GM12873 (cell line): Measurements from ENCODE around the gene ZNF316.

Source experiments
- TF ChIP-seq, protein P1 (sequence below): IDR thresholded peaks from 2 replicates; pipeline ENCODE4 v1.5.1; 2012; ENCODE audit warnings: low read depth, mild to moderate bottlenecking, moderate library complexity, low read length, control low read depth; ENCODE audit not compliant: insufficient read depth; ENCODE audit errors: missing control alignments

Gene ZNF316

GRCh38 chr7:6680146-6680545 is 43.0 kb downstream of the ZNF316 start:
- TF ChIP-seq, protein P1, sequence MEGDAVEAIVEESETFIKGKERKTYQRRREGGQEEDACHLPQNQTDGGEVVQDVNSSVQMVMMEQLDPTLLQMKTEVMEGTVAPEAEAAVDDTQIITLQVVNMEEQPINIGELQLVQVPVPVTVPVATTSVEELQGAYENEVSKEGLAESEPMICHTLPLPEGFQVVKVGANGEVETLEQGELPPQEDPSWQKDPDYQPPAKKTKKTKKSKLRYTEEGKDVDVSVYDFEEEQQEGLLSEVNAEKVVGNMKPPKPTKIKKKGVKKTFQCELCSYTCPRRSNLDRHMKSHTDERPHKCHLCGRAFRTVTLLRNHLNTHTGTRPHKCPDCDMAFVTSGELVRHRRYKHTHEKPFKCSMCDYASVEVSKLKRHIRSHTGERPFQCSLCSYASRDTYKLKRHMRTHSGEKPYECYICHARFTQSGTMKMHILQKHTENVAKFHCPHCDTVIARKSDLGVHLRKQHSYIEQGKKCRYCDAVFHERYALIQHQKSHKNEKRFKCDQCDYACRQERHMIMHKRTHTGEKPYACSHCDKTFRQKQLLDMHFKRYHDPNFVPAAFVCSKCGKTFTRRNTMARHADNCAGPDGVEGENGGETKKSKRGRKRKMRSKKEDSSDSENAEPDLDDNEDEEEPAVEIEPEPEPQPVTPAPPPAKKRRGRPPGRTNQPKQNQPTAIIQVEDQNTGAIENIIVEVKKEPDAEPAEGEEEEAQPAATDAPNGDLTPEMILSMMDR, result no peak

GRCh38 chr7:6691103-6691502 is 54.0 kb downstream of the ZNF316 start:
- TF ChIP-seq, protein P1, result no peak

DNA sequence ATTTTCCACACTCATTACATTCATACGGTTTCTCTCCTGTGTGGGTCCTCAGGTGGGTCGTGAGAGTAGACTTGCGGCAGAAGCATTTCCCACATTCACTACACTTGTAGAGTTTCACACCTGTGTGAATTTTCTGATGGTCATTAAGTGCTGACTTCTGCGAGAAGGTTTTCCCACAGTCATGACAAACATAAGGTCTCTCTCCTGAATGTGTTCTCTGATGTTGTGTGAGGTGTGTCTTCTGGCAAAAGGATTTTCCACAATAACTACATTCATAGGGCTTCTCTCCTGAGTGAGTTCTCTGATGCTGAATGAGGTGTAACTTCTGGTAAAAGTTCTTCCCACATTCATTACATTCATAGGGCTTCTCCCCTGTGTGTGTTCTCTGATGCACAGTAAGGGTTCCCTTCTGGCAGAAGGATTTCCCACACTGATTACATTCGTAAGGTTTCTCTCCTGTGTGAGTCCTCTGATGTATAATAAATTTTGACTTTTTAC is 54.5 kb downstream of the ZNF316 start:
- TF ChIP-seq, protein P1, result no peak

GRCh38 chr7:6700793-6701192 is 63.7 kb downstream of the ZNF316 start:
- TF ChIP-seq, protein P1, result no peak

DNA sequence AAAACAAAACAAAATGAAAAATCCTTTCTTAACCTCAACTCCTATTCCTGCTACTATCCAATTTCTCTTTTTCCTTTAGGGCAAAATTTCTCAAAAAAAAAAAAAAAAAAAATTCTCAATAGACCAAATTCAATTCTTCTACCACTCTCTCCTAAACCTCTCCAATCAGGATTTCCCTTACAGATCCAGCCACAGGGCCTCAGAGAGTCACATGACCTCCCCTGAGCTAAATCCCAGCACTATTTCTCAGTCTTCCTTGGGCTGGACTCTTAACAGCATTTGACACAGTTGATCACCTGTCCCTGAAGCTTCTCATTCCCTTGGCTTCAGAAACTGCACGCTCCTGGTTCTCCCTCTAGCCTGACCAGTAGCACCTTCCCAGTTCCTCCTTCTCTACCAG is 64.7 kb downstream of the ZNF316 start:
- TF ChIP-seq, protein P1, result no peak
